HepG2 (cell line): ENCODE measurements around the gene CD9. TPM values are rescaled to one million over a fixed set of nuclear protein-coding genes. Genes with fewer than 3 reads are reported as not detected.
A peak's percentile ranks its signal among the peaks of the same experiment; 100 is the strongest.

Experiments
- ATF7 ChIP-seq, 2 experiments: fragments of 450-650 bp in 1 of 2; sonication (generic) in 1 of 2; formaldehyde crosslinking in 1 of 2; IDR thresholded peaks; 2 replicates each; pipeline versions ENCODE4 v1.4.0 to v1.6.1; 2016 to 2020; ENCODE audit warnings: antibody characterized with exemption in 1 of 2, mild to moderate bottlenecking in 1 of 2, missing genetic modification reagents in 1 of 2
- CHCHD3 ChIP-seq: sonication (generic); formaldehyde crosslinking; IDR thresholded peaks from 2 replicates; pipeline ENCODE4 v1.8.0; 2022; ENCODE audit warnings: mild to moderate bottlenecking, missing genetic modification reagents, moderate library complexity
- EED ChIP-seq: sonication (generic); formaldehyde crosslinking; IDR thresholded peaks from 2 replicates; pipeline ENCODE4 v1.5.0; 2020; ENCODE audit warnings: mild to moderate bottlenecking, missing genetic modification reagents
- ELF3 ChIP-seq: IDR thresholded peaks from 2 replicates; pipeline ENCODE4 v1.6.1; 2016; ENCODE audit warnings: missing genetic modification reagents, missing compliant biosample characterization
- FIP1L1 ChIP-seq: fragments of 200-400 bp; formaldehyde crosslinking; IDR thresholded peaks from 2 replicates; pipeline ENCODE4 v1.6.1; 2018; ENCODE audit warnings: low read depth, mild to moderate bottlenecking, low read length, moderate library complexity, borderline replicate concordance; ENCODE audit not compliant: insufficient read depth
- FLYWCH1 ChIP-seq: sonication (generic); formaldehyde crosslinking; IDR thresholded peaks from 2 replicates; pipeline ENCODE4 v1.8.1; 2023; ENCODE audit warnings: mild to moderate bottlenecking, missing genetic modification reagents
- FOSL2 ChIP-seq: sonication (generic); formaldehyde crosslinking; IDR thresholded peaks from 2 replicates; pipeline ENCODE4 v1.4.0; 2020; ENCODE audit warnings: missing genetic modification reagents
- GTF2F1 ChIP-seq: fragments of 150-350 bp; IDR thresholded peaks from 2 replicates; pipeline ENCODE4 v1.6.1; 2014; ENCODE audit warnings: low read length
- MED1 ChIP-seq: sonication (generic); formaldehyde crosslinking; IDR thresholded peaks from 2 replicates; pipeline ENCODE4 v1.4.0; 2020; ENCODE audit warnings: missing genetic modification reagents
- MIXL1 ChIP-seq: IDR thresholded peaks from 2 replicates; pipeline ENCODE4 v1.6.1; 2016
- MTA3 ChIP-seq: sonication (generic); formaldehyde crosslinking; IDR thresholded peaks from 2 replicates; pipeline ENCODE4 v1.4.0; 2020; ENCODE audit warnings: missing genetic modification reagents
- NFKBIZ ChIP-seq: IDR thresholded peaks from 2 replicates; pipeline ENCODE4 v1.6.1; 2018; ENCODE audit warnings: missing genetic modification reagents, missing compliant biosample characterization
- NKX3-1 ChIP-seq: sonication (generic); formaldehyde crosslinking; IDR thresholded peaks from 2 replicates; pipeline ENCODE4 v1.5.0; 2020; ENCODE audit warnings: missing genetic modification reagents
- TEAD2 ChIP-seq: sonication (generic); formaldehyde crosslinking; IDR thresholded peaks from 2 replicates; pipeline ENCODE4 v1.9.0; 2021; ENCODE audit warnings: missing genetic modification reagents
- XRCC5 ChIP-seq: fragments of 200-400 bp; formaldehyde crosslinking; optimal IDR thresholded peaks from 2 replicates; pipeline ENCODE3; 2017; ENCODE audit warnings: mild to moderate bottlenecking, low read length
- ZBTB25 ChIP-seq: IDR thresholded peaks from 2 replicates; pipeline ENCODE4 v1.6.1; 2018; ENCODE audit warnings: missing genetic modification reagents
- ZEB1 ChIP-seq: IDR thresholded peaks from 2 replicates; pipeline ENCODE4 v1.6.1; 2012; ENCODE audit warnings: mild to moderate bottlenecking, low read depth, inconsistent platforms; ENCODE audit not compliant: insufficient replicate concordance
- ZKSCAN5 ChIP-seq: sonication (generic); formaldehyde crosslinking; IDR thresholded peaks from 2 replicates; pipeline ENCODE4 v1.5.1; 2020; ENCODE audit warnings: mild to moderate bottlenecking, missing genetic modification reagents
- ZNF24 ChIP-seq: fragments of 450-650 bp; IDR thresholded peaks from 2 replicates; pipeline ENCODE4 v1.6.1; 2017; ENCODE audit warnings: antibody characterized with exemption, mild to moderate bottlenecking
- ZNF570 ChIP-seq: sonication (generic); formaldehyde crosslinking; IDR thresholded peaks from 2 replicates; pipeline ENCODE4 v1.4.0; 2020; ENCODE audit warnings: mild to moderate bottlenecking, missing genetic modification reagents, borderline replicate concordance
- ZNF670 ChIP-seq: sonication (generic); formaldehyde crosslinking; IDR thresholded peaks from 2 replicates; pipeline ENCODE4 v1.8.0; 2022; ENCODE audit warnings: mild to moderate bottlenecking, missing genetic modification reagents, borderline replicate concordance
- ZSCAN9 ChIP-seq: IDR thresholded peaks from 2 replicates; pipeline ENCODE4 v1.6.1; 2016; ENCODE audit warnings: borderline replicate concordance
- polyA plus RNA-seq, 8 experiments: library from polyadenylated mRNA; depleted of rRNA in 3 of 8; stranded (reverse) in 7 of 8; unstranded in 1 of 8; fragments of >200 nt; fragmentation: Illumina TruSeq in 4 of 8; extraction: Trizol in 4 of 8; gene quantifications; 2 replicates each; pipeline versions ENCODE4 v1.2.1 to v1.2.3, GENCODE V29; 2011 to 2016; ENCODE audit warnings: low read depth in 4 of 8, missing spikeins in 1 of 8, mixed read lengths in 1 of 8; ENCODE audit not compliant: insufficient read depth in 1 of 8
- total RNA-seq, 5 experiments: library from RNA; depleted of rRNA; stranded (reverse); fragments of >200 nt; fragmentation: Illumina TruSeq; extraction: Trizol; gene quantifications; 2 replicates each; pipeline ENCODE4 v1.2.3, GENCODE V29; 2016; ENCODE audit warnings: low read depth in 1 of 5
- TF ChIP-seq, protein P1 (sequence below): IDR thresholded peaks from 2 replicates; pipeline ENCODE4 v1.6.1; 2018; ENCODE audit warnings: missing genetic modification reagents, mild to moderate bottlenecking, missing compliant biosample characterization
- TF ChIP-seq, protein P2 (sequence below): sonication (generic); formaldehyde crosslinking; IDR thresholded peaks from 2 replicates; pipeline ENCODE4 v1.4.0; 2020; ENCODE audit warnings: mild to moderate bottlenecking, missing genetic modification reagents
- TF ChIP-seq, protein P3 (sequence below), 2 experiments: sonication (generic) in 1 of 2; formaldehyde crosslinking in 1 of 2; IDR thresholded peaks; 2 replicates each; pipeline versions ENCODE4 v1.5.1 to v1.6.1; 2011 to 2020; ENCODE audit warnings: borderline replicate concordance in 1 of 2, low read depth in 1 of 2, low read length in 1 of 2, mild to moderate bottlenecking in 1 of 2, missing genetic modification reagents in 1 of 2, moderate library complexity in 1 of 2

CD9 gene
- total and polyA plus RNA-seq, 2 of the 13 experiments (the other 11 are each of a cell fraction or from before 2014, with no cell fraction given) = 5.8 to 38.3 TPM

- TF ChIP-seq, protein P1, sequence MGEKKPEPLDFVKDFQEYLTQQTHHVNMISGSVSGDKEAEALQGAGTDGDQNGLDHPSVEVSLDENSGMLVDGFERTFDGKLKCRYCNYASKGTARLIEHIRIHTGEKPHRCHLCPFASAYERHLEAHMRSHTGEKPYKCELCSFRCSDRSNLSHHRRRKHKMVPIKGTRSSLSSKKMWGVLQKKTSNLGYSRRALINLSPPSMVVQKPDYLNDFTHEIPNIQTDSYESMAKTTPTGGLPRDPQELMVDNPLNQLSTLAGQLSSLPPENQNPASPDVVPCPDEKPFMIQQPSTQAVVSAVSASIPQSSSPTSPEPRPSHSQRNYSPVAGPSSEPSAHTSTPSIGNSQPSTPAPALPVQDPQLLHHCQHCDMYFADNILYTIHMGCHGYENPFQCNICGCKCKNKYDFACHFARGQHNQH (CRISPR knock-in tag) = 0 out of 2 replicates have a peak, but pooled peaks have one; percentile 39
- TF ChIP-seq, protein P2, sequence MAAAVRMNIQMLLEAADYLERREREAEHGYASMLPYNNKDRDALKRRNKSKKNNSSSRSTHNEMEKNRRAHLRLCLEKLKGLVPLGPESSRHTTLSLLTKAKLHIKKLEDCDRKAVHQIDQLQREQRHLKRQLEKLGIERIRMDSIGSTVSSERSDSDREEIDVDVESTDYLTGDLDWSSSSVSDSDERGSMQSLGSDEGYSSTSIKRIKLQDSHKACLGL (CRISPR knock-in tag) = no peak
- TF ChIP-seq MED1 (CRISPR knock-in tag) = 0 out of 2 replicates have a peak, but pooled peaks have one; percentile 12
- TF ChIP-seq MTA3 (CRISPR knock-in tag) = no peak
- TF ChIP-seq ATF7 (IDR thresholded peaks at IDR 0.05) = no peak
- no peak for TF ChIP-seq ATF7 (CRISPR knock-in tag; IDR thresholded peaks at IDR 0.05)
- peak; percentile 61; the same call in 1 of the 2 replicates for TF ChIP-seq MIXL1
- TF ChIP-seq ZNF670 (CRISPR knock-in tag) = no peak
- no peak for TF ChIP-seq NFKBIZ
- TF ChIP-seq, protein P3, sequence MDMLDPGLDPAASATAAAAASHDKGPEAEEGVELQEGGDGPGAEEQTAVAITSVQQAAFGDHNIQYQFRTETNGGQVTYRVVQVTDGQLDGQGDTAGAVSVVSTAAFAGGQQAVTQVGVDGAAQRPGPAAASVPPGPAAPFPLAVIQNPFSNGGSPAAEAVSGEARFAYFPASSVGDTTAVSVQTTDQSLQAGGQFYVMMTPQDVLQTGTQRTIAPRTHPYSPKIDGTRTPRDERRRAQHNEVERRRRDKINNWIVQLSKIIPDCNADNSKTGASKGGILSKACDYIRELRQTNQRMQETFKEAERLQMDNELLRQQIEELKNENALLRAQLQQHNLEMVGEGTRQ (IDR thresholded peaks at IDR 0.05; ENCODE audit: low read depth, low read length) = no peak
- TF ChIP-seq, protein P3 (CRISPR knock-in tag; IDR thresholded peaks at IDR 0.05; ENCODE audit: borderline replicate concordance) = no peak
- TF ChIP-seq EED (CRISPR knock-in tag) = no peak
- no peak for TF ChIP-seq ZNF570
- TF ChIP-seq FLYWCH1 (CRISPR knock-in tag) = no peak
- peak; percentile 22 for TF ChIP-seq XRCC5
- TF ChIP-seq FOSL2 (CRISPR knock-in tag) = peak; percentile 46
- no peak for TF ChIP-seq NKX3-1 (CRISPR knock-in tag)
- no peak for TF ChIP-seq ZEB1
- no peak for TF ChIP-seq CHCHD3 (CRISPR knock-in tag)
- TF ChIP-seq ELF3 = peak; percentile 28; the same call in 1 of the 2 replicates
- TF ChIP-seq ZKSCAN5 (CRISPR knock-in tag) = no peak
- TF ChIP-seq GTF2F1 = no peak
- TF ChIP-seq ZSCAN9 (CRISPR knock-in tag) = no peak; the same call in 1 of the 2 replicates
- TF ChIP-seq ZNF24 = 0 out of 2 replicates have a peak, but pooled peaks have one; percentile 8
- TF ChIP-seq ZBTB25 (CRISPR knock-in tag) = no peak
- TF ChIP-seq TEAD2 (CRISPR knock-in tag) = no peak
- TF ChIP-seq FIP1L1 = no peak
These were observed 84.9 kb downstream of the CD9 start (continued) for GRCh38 chr12:6285063-6285477.
